ENCODE data around the gene LAD1.

LAD1 gene

DNA sequence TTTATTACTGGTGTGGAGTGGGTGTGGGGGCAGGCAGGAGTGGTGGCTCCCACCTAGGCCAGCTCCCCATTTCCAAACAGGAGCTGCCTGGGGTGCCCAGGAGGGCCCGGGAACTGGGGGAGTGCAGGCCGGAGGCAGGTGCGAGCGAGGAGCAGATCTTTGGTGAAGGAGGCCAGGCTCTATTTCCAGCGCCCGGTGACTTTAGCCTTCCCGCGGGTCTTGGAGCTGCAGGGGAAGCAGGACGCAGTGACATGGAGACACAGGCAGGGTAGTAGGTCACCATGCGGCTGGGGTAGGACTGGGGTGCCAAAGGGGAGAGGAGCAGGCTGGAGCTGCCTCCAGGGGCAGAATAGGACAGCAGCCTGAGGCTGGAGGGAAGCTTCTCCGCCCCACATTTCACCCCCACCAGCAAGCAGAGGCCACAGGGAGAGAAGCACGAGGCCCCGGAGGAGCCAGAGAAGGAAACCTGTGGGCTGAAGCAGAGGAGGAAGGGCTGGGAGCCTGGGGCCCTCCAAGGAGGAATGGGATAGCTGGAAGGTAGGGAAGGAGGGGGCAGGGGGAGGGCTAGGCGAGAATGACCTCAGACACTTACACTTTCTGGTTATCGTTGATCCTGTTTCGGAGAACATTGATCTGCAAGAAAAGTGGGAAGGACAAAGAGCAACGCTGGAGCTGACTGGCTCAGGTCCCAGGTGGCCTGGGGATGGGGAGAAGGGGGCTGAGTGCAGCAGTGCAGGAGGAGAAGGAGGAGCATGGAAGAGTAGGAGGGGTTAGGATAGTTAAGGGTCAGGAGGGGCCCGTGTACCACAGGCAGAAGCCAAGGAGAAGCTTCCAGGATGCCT is 39.9 kb downstream of the LAD1 start:
- no peaks in the 10 kb centered on the region for H3K4me1 Mint-ChIP-seq
- no peaks in the 10 kb centered on the region for H3K36me3 Mint-ChIP-seq
- no peak overlapping the region for H3K27ac Mint-ChIP-seq
- DNase-seq (no peak), ATAC-seq (replicated peaks) (no peak)
- H3K4me3 Mint-ChIP-seq = no peak overlapping the region
- H3K27me3 Mint-ChIP-seq = peaks cover 23 to 26% of the 10 kb centered on the region in 2 donors
- no peaks in the 10 kb centered on the region for H3K9me3 Mint-ChIP-seq

DNA sequence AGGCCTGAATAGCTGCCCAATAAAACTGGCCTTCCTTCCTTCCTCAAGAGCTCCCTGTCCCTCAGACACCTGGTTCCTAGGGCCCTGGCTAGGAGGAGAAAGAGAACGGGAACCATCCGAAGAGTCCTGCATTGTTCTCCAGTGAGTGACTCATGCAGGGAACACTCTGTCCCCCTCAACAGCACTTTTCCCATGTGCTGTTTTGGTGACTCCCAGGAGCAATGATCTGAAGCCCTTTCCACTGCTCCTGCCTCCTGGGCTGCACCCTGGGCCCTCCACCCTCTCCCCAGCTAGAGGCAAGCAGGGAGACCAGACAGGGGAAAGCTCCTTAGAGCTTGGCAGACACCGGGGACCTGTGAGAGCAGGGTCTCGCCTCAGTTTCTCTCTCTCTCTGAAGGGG is 40.5 kb downstream of the LAD1 start:
- no peak for DNase-seq
- Mint-ChIP-seq H3K4me1 (no peaks in the 10 kb centered on the region), H3K27ac (no peak overlapping the region), H3K36me3 (no peaks in the 10 kb centered on the region), H3K9me3 (no peaks in the 10 kb centered on the region), H3K27me3 (peaks cover 25 to 27% of the 10 kb centered on the region in 2 donors), H3K4me3 (no peak overlapping the region)
- ATAC-seq (replicated peaks) = no peak

DNA sequence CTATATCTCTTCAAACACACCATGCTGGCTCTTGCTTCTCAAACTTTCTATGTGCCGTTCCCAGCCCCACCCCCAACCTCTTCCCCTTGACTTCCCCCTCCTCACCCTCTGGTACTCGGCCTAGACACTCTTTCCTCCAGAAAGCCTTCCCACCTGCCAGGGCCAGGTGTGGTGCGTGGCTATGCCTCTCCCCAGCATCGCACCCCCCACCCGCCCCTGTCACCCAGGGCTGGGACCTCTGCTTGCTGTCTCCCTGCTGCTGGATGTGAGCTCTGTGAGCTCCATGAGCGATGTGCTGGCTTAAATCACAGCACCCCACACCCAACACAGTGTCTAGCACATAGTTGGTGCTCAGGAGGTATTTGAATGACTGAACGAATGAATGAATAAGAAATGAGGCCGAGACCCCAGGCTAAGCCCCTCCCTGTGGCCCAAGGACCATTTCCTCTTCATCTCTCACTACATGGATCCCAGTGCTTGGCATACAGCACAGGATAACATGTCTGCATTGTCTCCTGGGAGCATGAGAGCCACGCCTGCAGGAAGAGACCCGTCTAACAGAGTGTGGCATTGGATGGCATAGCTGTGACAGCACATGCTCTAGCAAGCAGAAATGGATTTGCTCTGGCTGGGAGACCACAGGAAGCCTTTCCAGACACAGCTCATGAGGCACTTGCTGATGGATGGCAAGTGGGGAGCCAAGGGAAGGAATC is 41.3 kb downstream of the LAD1 start:
- Mint-ChIP-seq H3K9me3 (no peaks in the 10 kb centered on the region), H3K27ac (no peak overlapping the region), H3K36me3 (no peaks in the 10 kb centered on the region), H3K4me1 (no peaks in the 10 kb centered on the region), H3K27me3 (peaks cover 21 to 29% of the 10 kb centered on the region in 2 donors), H3K4me3 (no peak overlapping the region)
- ATAC-seq (replicated peaks) (no peak), DNase-seq (no peak)

DNA sequence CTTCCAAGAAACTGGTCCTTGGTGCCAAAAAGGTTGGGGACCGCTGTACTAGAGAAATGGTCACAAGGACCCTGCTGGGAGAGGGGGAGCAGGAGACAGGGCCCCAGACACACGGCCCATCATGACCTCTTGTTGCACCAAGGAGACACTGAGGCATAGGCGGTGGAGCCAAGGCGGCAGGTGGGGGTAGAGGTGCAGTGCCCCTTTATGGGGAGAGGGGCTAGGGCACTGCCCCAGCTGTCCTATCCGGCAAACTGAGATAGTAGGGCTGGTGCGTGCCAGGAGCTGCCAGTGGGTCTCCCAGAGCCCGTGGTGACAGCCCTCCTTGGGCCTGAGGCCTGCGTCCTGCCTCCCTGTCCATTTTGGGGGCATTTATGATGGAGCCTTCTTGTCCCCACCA is 41.9 kb downstream of the LAD1 start:
- DNase-seq (no peak), ATAC-seq (replicated peaks) (no peak)
- Mint-ChIP-seq H3K9me3 (no peaks in the 10 kb centered on the region), H3K27me3 (peaks cover 16 to 28% of the 10 kb centered on the region in 2 donors), H3K4me3 (no peak overlapping the region), H3K4me1 (no peaks in the 10 kb centered on the region), H3K36me3 (no peaks in the 10 kb centered on the region), H3K27ac (no peak overlapping the region)

DNA sequence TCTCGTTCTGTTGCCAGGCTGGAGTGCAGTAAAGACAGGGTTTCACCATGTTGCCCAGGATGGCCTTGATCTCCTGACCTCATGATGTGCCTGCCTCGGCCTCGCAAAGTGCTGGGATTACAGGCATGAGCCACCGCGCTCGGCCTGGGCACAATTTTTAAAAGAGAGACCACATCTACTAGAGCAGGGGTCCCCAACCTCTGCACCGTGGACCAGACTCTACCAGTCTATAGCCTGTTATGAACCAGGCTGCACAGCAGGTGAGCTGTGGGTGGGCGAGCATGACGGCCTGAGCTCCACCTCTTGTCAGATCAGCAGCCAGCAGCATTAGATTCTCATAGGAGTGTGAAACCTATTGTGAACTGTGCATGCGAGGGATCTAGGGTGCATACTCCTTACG is 42.4 kb downstream of the LAD1 start:
- no peak for ATAC-seq (replicated peaks)
- H3K4me1 Mint-ChIP-seq = no peaks in the 10 kb centered on the region
- H3K27ac Mint-ChIP-seq = no peak overlapping the region
- peaks cover 11 to 23% of the 10 kb centered on the region in 2 donors for H3K27me3 Mint-ChIP-seq
- no peaks in the 10 kb centered on the region for H3K9me3 Mint-ChIP-seq
- no peak overlapping the region for H3K4me3 Mint-ChIP-seq
- no peak for DNase-seq
- H3K36me3 Mint-ChIP-seq = no peaks in the 10 kb centered on the region

DNA sequence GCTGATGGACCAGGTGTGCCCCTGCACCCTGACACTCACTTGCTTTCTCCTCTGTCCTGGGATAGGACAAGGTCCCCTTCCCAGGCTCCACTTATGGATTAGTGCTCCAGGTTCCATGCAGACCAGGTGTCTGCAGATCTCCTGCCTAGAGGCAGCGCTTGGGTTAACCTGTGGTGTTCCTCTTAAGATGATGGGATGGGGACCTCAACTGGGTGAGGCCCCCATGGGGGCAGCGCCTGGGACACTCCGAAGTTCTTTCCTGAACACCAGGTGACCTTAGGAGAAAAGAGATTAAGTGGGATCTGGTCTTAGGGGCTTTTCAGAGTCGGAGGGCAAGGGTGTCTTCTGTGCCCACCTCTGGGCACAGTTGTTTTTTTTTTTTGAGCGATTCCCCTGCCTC is 42.9 kb downstream of the LAD1 start:
- Mint-ChIP-seq H3K36me3 (no peaks in the 10 kb centered on the region), H3K9me3 (no peaks in the 10 kb centered on the region), H3K27ac (no peak overlapping the region), H3K4me3 (no peak overlapping the region), H3K27me3 (peaks cover 13 to 25% of the 10 kb centered on the region in 2 donors), H3K4me1 (no peaks in the 10 kb centered on the region)
- DNase-seq (no peak), ATAC-seq (replicated peaks) (no peak)

DNA sequence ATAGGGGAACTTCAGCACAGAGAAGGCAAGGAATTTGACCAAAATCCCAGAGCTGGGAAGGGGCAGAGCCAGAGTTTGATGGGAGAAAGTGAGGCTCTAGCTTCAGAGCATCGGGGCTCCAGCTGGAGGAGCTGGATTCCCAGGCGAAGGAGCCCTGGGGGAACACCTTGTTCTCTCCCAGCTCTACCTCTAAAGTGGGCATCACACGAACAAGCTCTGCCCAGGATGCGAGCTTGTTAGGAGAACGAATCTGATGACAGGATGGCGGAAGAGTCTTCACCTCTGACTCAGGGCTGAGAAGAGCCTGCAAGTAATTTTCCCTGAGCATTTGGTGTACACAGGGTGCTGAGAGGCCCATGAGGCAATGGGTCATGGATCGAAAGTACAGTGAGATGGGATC is 43.7 kb downstream of the LAD1 start:
- Mint-ChIP-seq H3K9me3 (no peaks in the 10 kb centered on the region), H3K27me3 (peaks cover 18 to 30% of the 10 kb centered on the region in 2 donors), H3K27ac (no peak overlapping the region), H3K4me3 (no peak overlapping the region), H3K4me1 (no peaks in the 10 kb centered on the region), H3K36me3 (no peaks in the 10 kb centered on the region)
- no peak for DNase-seq
- ATAC-seq (replicated peaks) = no peak

DNA sequence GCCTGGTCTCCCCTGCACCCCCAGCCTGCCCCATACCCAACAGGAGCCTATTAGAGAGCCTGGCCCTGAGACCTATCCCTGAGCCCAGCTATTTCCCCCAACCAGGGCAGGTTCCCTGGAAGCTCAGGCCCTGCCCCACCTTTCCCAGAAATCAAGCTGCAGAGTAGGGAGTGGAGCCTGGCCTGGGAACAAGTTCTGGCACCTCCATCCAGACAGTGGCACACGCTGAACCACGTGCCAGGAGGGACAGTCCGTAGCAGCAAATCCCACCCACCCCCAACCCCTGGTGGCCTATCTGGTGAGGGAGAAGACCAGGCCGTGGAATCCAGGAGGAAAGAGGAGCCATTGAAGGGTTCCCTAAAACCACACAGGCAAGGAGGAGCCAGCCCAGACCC is 44.2 kb downstream of the LAD1 start:
- H3K27ac Mint-ChIP-seq = no peak overlapping the region
- DNase-seq (no peak), ATAC-seq (replicated peaks) (no peak)
- no peaks in the 10 kb centered on the region for H3K9me3 Mint-ChIP-seq
- no peak overlapping the region for H3K4me3 Mint-ChIP-seq
- no peaks in the 10 kb centered on the region for H3K36me3 Mint-ChIP-seq
- H3K27me3 Mint-ChIP-seq = peaks cover 18 to 30% of the 10 kb centered on the region in 2 donors
- no peaks in the 10 kb centered on the region for H3K4me1 Mint-ChIP-seq

DNA sequence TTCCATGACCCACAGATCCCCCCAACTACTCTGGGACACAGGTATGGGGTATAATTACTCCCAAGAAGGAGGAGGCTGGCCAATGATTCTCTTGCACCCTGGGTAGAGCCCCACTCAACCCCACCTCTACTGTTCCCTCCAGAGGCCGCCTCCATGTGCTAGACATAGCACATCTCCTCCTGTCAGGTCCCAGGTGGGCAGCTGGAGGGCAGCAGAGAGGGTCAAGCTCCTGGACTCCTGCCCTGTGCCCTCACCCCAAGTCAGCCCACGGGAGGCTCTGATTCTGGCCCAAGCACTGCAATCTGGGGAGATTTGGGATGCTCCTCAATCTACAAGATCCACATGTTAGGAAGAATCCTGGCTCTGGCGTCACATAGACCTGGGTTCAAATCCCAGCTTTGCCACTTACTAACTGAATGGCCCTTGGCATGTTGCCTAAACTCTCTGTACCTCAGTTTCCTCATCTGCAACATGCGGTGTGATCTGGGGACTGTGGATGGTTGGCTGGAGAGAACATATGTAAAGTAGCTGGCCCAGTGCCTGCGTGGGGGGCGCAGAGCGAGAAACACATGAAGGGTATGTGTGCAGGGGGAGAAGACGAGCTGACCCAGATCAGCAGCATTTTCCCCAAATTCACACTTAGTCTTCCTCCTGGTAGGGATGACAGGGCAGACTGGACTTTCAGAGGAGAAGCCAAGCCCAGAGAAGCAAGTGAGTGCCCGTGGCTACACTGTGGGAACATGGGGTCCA is 44.8 kb downstream of the LAD1 start:
- no peak overlapping the region for H3K4me3 Mint-ChIP-seq
- no peak for DNase-seq
- no peaks in the 10 kb centered on the region for H3K4me1 Mint-ChIP-seq
- peaks cover 21 to 35% of the 10 kb centered on the region in 2 donors for H3K27me3 Mint-ChIP-seq
- H3K27ac Mint-ChIP-seq = no peak overlapping the region
- no peaks in the 10 kb centered on the region for H3K9me3 Mint-ChIP-seq
- no peak for ATAC-seq (replicated peaks)
- no peaks in the 10 kb centered on the region for H3K36me3 Mint-ChIP-seq

DNA sequence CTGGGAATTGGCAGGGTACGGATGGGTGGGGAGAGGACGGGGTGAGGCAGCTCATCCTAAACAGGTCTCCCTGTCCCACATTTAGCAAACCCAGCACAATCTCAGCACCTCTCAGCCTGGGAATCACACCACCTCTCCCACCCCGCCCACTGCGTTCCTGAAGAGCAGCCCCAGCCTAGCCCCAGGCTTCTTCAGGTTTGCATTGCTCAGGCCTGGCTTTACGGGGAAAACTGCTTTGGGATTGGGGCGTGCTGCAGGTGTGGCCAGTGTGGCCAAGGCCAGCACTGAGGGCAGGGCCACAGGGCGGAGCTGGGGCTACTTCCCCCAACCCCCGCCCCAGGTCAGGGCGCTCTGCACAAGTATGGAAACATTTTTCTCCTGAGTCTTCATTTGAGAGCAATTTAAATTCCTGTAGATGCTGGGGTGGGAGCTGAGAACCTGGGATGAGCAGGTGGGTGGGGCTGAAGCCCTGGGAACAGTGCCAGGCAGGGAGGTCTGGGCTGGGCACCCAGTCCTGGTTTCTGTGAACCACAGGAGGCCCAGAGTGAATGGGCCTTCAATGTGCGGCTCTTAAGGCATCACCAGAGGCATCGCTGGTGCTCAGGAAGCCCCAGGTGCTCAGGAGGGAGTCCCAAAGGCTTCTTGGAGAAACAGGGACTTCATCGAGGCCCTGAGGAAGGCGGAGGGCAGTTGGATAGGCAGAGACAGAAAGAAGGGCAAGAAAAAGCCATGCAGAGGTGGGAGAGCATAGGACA is 45.8 kb downstream of the LAD1 start:
- DNase-seq (no peak), ATAC-seq (replicated peaks) (no peak)
- H3K4me1 Mint-ChIP-seq = no peaks in the 10 kb centered on the region
- H3K36me3 Mint-ChIP-seq = no peaks in the 10 kb centered on the region
- no peak overlapping the region for H3K27ac Mint-ChIP-seq
- peaks cover 23 to 30% of the 10 kb centered on the region in 2 donors for H3K27me3 Mint-ChIP-seq
- H3K9me3 Mint-ChIP-seq = no peaks in the 10 kb centered on the region
- H3K4me3 Mint-ChIP-seq = no peak overlapping the region

DNA sequence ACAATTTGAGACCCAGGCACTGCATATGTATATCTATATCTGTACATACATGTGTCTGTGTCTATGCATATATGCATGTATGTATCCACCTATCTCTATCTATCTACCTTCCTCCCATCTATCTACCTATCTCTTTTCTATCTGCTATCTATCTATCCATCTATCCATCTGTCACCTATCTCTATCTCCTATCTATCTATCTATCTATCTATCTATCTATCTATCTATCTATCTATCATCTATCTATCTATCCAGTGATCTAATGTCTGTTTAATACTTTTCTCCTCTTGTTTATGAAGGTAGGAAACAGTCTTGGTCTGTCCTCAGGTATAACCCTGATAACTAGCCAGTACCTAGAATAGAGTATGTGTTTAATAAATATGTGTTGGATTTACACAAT is 47.5 kb downstream of the LAD1 start:
- ATAC-seq (replicated peaks) = no peak
- Mint-ChIP-seq H3K9me3 (no peaks in the 10 kb centered on the region), H3K36me3 (no peaks in the 10 kb centered on the region), H3K4me3 (no peak overlapping the region), H3K27me3 (peaks cover 36 to 41% of the 10 kb centered on the region in 2 donors), H3K27ac (no peak overlapping the region), H3K4me1 (peaks cover 0 to 2% of the 10 kb centered on the region in 2 donors)
- DNase-seq = no peak

DNA sequence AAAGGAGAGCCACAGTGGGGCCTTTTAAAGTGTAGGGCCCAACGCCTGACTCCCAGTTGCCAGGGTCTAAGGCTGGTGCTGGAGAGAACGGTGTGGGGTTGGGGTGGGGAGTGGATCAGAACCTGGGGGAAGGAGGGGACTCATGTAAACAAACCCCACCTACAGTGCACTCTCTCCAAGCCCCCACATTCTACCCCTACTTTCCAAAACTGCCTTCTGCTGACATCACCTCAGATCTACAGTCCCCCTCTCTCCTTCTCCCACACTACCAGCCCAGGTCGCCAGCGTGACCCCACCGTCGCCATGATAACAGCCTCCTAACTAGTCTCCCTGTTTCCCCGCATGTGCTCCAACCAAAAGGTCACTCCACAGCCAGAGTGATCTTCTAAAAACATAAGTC is 48.2 kb downstream of the LAD1 start:
- H3K4me3 Mint-ChIP-seq = no peak overlapping the region
- ATAC-seq (replicated peaks) (no peak), DNase-seq (no peak)
- H3K27ac Mint-ChIP-seq = no peak overlapping the region
- H3K27me3 Mint-ChIP-seq = peaks cover 37 to 43% of the 10 kb centered on the region in 2 donors
- no peaks in the 10 kb centered on the region for H3K36me3 Mint-ChIP-seq
- H3K4me1 Mint-ChIP-seq = peaks cover 0 to 2% of the 10 kb centered on the region in 2 donors
- no peaks in the 10 kb centered on the region for H3K9me3 Mint-ChIP-seq

DNA sequence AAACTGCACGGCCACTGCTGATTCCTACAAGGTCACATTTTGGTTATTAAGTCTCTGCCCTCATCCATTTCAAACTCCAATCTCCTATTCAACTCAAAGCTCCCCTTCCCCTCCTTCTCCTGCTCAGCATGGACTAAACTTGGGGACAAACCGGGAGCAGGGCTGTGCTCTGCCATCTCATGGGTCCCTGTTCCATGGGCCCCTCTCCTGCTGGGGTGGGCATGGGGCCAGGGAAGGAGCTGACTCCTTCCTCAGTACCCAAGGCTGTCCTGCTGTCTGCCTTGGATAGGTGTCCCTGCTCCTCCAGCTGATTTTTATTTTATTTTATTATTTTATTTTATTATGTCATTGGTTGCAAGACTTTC is 48.8 kb downstream of the LAD1 start:
- Mint-ChIP-seq H3K4me1 (peaks cover 0 to 2% of the 10 kb centered on the region in 2 donors), H3K9me3 (no peaks in the 10 kb centered on the region), H3K4me3 (no peak overlapping the region), H3K27me3 (peaks cover 39 to 45% of the 10 kb centered on the region in 2 donors), H3K36me3 (no peaks in the 10 kb centered on the region), H3K27ac (no peak overlapping the region)
- no peak for ATAC-seq (replicated peaks)
- no peak for DNase-seq

DNA sequence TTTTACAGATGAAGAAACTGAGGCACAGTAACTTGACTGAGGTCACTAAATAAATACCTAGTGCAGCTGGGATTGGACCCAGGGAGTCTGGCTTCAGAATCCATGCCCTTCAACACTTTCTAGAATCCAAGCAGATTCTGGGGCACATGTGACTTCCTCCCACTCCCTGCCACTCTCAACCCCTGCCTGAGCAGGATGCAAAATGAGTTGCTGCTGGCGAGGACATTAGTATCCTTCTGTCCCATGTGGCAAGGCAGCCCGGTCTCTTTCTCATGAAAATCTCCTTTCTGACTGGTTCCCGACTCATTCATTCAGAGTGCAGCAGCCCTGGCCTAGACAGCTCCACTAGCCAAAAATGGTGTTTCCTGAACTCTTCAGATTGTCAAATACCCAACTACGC is 50.0 kb downstream of the LAD1 start:
- Mint-ChIP-seq H3K4me1 (peaks cover 0 to 2% of the 10 kb centered on the region in 2 donors), H3K27me3 (peaks cover 45 to 50% of the 10 kb centered on the region in 2 donors), H3K4me3 (no peak overlapping the region), H3K9me3 (no peaks in the 10 kb centered on the region), H3K27ac (no peak overlapping the region), H3K36me3 (no peaks in the 10 kb centered on the region)
- DNase-seq = no peak
- ATAC-seq (replicated peaks) = no peak

All from stimulated activated naive B cell treated with anti-CD40 and anti-IgM and Interleukin-4, amounts not matched to agents 10 μg/mL and 1 μg/mL and 100 μg/mL, for 72 hours (primary cell).